Measurements from ENCODE around the gene RPL19.
"Not testable (repeated sequence)": the region's sequence is repeated elsewhere in the genome, so short reads cannot be mapped to it uniquely, and the experiment has no call there.

RPL19 gene

GRCh38 chr17:39225959-39226683 is 26.0 kb downstream of the RPL19 start:
- no peak for DNase-seq

- no peak for DNase-seq
These were observed 27.4 kb downstream of the RPL19 start for GRCh38 chr17:39227364-39227919.

GRCh38 chr17:39229274-39229913 is 29.3 kb downstream of the RPL19 start:
- DNase-seq, result no peak

- no peak for DNase-seq
These were observed 30.3 kb downstream of the RPL19 start for GRCh38 chr17:39230361-39230760.

GRCh38 chr17:39231091-39231561 is 31.0 kb downstream of the RPL19 start:
- DNase-seq, result no peak

GRCh38 chr17:39231591-39232551 is 31.8 kb downstream of the RPL19 start:
- peak; percentile 37 for DNase-seq

- DNase-seq, result peak; percentile 73
These were observed 35.7 kb downstream of the RPL19 start for GRCh38 chr17:39235555-39236449.

- no peak for DNase-seq
These were observed 36.4 kb downstream of the RPL19 start for GRCh38 chr17:39236450-39236927.

- no peak for DNase-seq
These were observed 36.9 kb downstream of the RPL19 start for GRCh38 chr17:39236981-39237441.

- DNase-seq, result no peak
These were observed 37.5 kb downstream of the RPL19 start for GRCh38 chr17:39237586-39237985.

- peak; percentile 88 for DNase-seq
These were observed 38.4 kb downstream of the RPL19 start for GRCh38 chr17:39238311-39238972.

GRCh38 chr17:39239640-39240314 is 39.7 kb downstream of the RPL19 start:
- DNase-seq, result peak; percentile 64

GRCh38 chr17:39240631-39241030 is 40.5 kb downstream of the RPL19 start:
- no peak for DNase-seq

GRCh38 chr17:39243155-39243554 is 43.1 kb downstream of the RPL19 start:
- DNase-seq, result no peak

- no peak for DNase-seq
These were observed 44.0 kb downstream of the RPL19 start for GRCh38 chr17:39244016-39244599.

- peak; percentile 84 for DNase-seq
These were observed 44.8 kb downstream of the RPL19 start for GRCh38 chr17:39244600-39245570.

- no peak for DNase-seq
These were observed 46.2 kb downstream of the RPL19 start for GRCh38 chr17:39246274-39246673.

GRCh38 chr17:39250076-39250475 is 50.0 kb downstream of the RPL19 start:
- not testable (repeated sequence) for DNase-seq

GRCh38 chr17:39251997-39252396 is 51.9 kb downstream of the RPL19 start:
- no peak for DNase-seq

All from activated CD4-positive, alpha-beta T cell treated with anti-CD3 and anti-CD28 coated beads, Interleukin-2, amount 50 U/mL, for 16 hours (primary cell).